Measurements from ENCODE around the gene SCAF1. TPM values are rescaled to one million over a fixed set of nuclear protein-coding genes. Genes with fewer than 3 reads are reported as not detected.

SCAF1 gene
- total RNA-seq, 1 experiment from 2014 or later = 46.8 TPM

DNA sequence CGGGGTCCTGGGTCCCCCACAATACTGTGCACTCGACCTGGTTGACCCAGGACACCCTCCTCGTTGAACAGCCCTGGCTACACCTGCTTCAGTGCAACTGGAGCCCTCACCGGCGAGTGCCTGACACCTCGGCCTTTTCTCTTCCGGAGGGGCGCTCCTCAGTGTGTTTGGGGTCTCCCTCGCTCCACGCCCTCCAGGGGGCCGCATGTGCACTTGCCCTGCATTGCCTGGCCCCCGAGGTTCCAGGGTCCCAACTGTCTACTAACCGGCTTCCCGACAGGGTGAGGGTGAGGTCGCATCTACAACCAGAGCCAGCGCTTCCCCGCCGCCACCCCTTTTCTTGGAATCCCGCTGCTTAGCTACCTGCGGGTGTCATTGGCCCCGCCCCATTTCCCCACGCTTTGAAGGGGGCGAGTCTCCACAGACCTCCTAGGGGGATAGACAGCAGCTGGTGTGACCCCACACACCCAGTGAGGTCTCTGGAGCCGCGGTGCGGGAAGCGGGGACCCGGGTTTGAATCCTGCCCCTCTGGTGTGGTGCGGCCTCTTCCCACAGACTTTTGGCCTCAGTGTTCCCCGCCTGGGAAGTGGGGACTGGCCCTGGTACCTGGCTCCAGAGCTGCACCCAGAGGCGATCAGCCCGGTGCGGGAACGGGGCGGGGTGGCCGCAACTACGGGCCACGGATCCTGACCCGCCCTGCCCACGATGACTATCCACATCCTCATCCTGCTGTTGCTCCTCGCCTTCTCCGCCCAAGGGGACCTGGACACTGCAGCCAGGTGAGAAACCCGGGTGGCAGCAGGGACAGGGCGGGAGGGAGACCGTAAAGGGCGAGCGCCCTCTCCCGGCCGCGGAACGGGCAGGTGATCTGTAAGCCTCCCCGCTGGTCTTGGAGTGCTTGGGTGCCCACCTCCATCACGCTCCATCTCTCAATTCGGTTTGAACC, 47.4 kb downstream of the SCAF1 start, which contains the start of gene ADM5:
TSS of gene ADM5 (plus strand) at position 462 of the 946 bp plus-strand sequence. CDS start at position 706, 244 bp downstream.
- peaks cover 16% of the 10 kb centered on the region for H3K36me3 ChIP-seq (ENCODE audit: low read depth, low read length)
- DNase-seq = peak; percentile 83
- ChIA-PET POLR2A (ENCODE audit: unreplicated experiment) (interaction anchor here (0.6 kb wide), 2 partner anchors 161 to 639 kb away, joined by 3 to 5 read pairs; no protein-coding TSS in a partner anchor), CTCF (interaction anchor here (0.6 kb wide), 1 partner anchor 78 kb away, joined by 6 read pairs; no protein-coding TSS in a partner anchor)
- peaks cover 14% of the 10 kb centered on the region; the same call in 1 of the 2 replicates for H4K20me1 ChIP-seq (ENCODE audit: low read length)
- no peaks in the 10 kb centered on the region for H3K9me2 ChIP-seq (replicated peaks; ENCODE audit: low read length)
- H3K9me3 ChIP-seq (ENCODE audit: low read length) = no peaks in the 10 kb centered on the region
- H2AFZ ChIP-seq (ENCODE audit: low read length) = peak within 1 kb of the TSS; percentile 85
- H3K27ac ChIP-seq (ENCODE audit: low read length) = no peak within 1 kb of the TSS
- H3K79me2 ChIP-seq (ENCODE audit: low read length) = no peaks in the 10 kb centered on the region
- H3K4me1 ChIP-seq (ENCODE audit: insufficient read depth, low read length) = peaks cover 19% of the 10 kb centered on the region
- H3K27me3 ChIP-seq (ENCODE audit: low read length) = no peaks in the 10 kb centered on the region
- intact Hi-C loops (cut with micrococcal nuclease) = loop anchor here (2.0 to 5.0 kb wide), 2 partner anchors 77 to 118 kb away; partner anchors contain the start of gene AP2A1
- BruUV-seq (replicated peaks) = no TSS peak
- H3K4me3 ChIP-seq (ENCODE audit: low read length) = peak within 1 kb of the TSS; percentile 82
- H3K4me2 ChIP-seq (ENCODE audit: low read length) = peak within 1 kb of the TSS; percentile 99
- peak; percentile 94 for TF ChIP-seq CTCF (conservative IDR thresholded peaks at IDR 0.05; ENCODE audit: low read depth, low read length)
- TF ChIP-seq EZH2 (IDR thresholded peaks at IDR 0.05; ENCODE audit: low read length, unreplicated experiment) = no peak
- no peaks in the 10 kb centered on the region for H3F3A ChIP-seq (ENCODE audit: low read length, unreplicated experiment)
- peak; percentile 69 for ATAC-seq
- H3K9ac ChIP-seq (ENCODE audit: low read length) = peak within 1 kb of the TSS; percentile 64

DNA sequence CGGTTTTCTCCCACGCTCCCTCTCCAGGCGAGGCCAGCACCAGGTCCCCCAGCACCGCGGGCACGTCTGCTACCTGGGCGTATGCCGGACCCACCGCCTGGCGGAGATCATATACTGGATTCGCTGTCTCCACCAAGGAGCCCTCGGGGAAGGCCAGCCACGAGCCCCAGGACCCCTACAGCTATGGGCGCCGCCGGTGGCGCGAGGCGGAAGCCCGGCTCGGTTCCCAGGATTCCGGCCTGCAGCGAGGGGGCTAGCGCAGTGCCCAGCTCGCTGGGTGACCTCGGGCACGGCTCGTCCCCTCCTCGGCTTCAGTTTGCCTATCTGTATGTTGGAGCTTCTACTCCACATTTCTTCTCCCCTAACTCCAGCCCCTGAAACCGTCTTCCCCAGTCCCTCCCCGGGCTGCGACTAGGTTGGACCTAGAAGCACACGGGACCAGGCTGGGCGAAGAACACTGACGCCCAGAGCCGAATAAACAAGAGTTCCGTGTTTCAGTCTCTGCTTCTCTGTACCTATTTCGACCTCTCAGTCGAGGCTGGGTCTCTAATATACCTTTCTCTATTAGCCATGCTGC, 48.2 kb downstream of the SCAF1 start:
- BruUV-seq (replicated peaks) = TSS peak; percentile 92
- Histone ChIP-seq H3K79me2 (ENCODE audit: low read length) (no peaks in the 10 kb centered on the region), H2AFZ (ENCODE audit: low read length) (peak overlapping the region; percentile 85), H3F3A (ENCODE audit: low read length, unreplicated experiment) (no peaks in the 10 kb centered on the region), H3K4me2 (ENCODE audit: low read length) (peak overlapping the region; percentile 99), H3K36me3 (ENCODE audit: low read depth, low read length) (peaks cover 9% of the 10 kb centered on the region), H3K4me3 (ENCODE audit: low read length) (peak overlapping the region; percentile 82), H3K9me3 (ENCODE audit: low read length) (no peaks in the 10 kb centered on the region), H3K9me2 (replicated peaks; ENCODE audit: low read length) (no peaks in the 10 kb centered on the region), H3K9ac (ENCODE audit: low read length) (peak overlapping the region; percentile 64), H3K27ac (ENCODE audit: low read length) (no peak overlapping the region), H3K4me1 (ENCODE audit: insufficient read depth, low read length) (peaks cover 19% of the 10 kb centered on the region), H3K27me3 (ENCODE audit: low read length) (no peaks in the 10 kb centered on the region), H4K20me1 (ENCODE audit: low read length) (peaks cover 8% of the 10 kb centered on the region; the same call in 1 of the 2 replicates)
- intact Hi-C loops (cut with micrococcal nuclease) = loop anchor here (2.0 to 5.0 kb wide), 2 partner anchors 77 to 117 kb away; partner anchors contain the start of gene AP2A1
- POLR2A ChIA-PET (ENCODE audit: unreplicated experiment) = interaction anchor here (0.6 kb wide), 2 partner anchors 160 to 338 kb away, joined by 3 to 17 read pairs; no protein-coding TSS in a partner anchor
- CTCF ChIA-PET = interaction anchor here (0.7 kb wide), 1 partner anchor 76 kb away, joined by 3 read pairs; no protein-coding TSS in a partner anchor
- no peak for DNase-seq
- ATAC-seq = peak; percentile 19
- TF ChIP-seq EZH2phosphoT487 (IDR thresholded peaks at IDR 0.05; ENCODE audit: borderline replicate concordance, low read length) (no peak), EZH2 (IDR thresholded peaks at IDR 0.05; ENCODE audit: low read length, unreplicated experiment) (no peak), CTCF (conservative IDR thresholded peaks at IDR 0.05; ENCODE audit: low read depth, low read length) (peak; percentile 41; the same call in 1 of the 2 replicates)

Measured in PC-3 (cell line).